22Rv1 (cell line): Measurements from ENCODE around the gene RPL28.

Experiments used
- ZFX ChIP-seq: fragments of 450-650 bp; IDR thresholded peaks from 2 replicates; pipeline ENCODE4 v1.6.1; 2017; ENCODE audit warnings: antibody characterized with exemption, borderline replicate concordance
- TF ChIP-seq, protein P1 (sequence below): fragments of 450-650 bp; IDR thresholded peaks from 2 replicates; pipeline ENCODE4 v1.5.1; 2017; ENCODE audit warnings: mild to moderate bottlenecking

GRCh38 chr19:55424518-55424917 is 38.8 kb downstream of the RPL28 start:
- TF ChIP-seq, protein P1, sequence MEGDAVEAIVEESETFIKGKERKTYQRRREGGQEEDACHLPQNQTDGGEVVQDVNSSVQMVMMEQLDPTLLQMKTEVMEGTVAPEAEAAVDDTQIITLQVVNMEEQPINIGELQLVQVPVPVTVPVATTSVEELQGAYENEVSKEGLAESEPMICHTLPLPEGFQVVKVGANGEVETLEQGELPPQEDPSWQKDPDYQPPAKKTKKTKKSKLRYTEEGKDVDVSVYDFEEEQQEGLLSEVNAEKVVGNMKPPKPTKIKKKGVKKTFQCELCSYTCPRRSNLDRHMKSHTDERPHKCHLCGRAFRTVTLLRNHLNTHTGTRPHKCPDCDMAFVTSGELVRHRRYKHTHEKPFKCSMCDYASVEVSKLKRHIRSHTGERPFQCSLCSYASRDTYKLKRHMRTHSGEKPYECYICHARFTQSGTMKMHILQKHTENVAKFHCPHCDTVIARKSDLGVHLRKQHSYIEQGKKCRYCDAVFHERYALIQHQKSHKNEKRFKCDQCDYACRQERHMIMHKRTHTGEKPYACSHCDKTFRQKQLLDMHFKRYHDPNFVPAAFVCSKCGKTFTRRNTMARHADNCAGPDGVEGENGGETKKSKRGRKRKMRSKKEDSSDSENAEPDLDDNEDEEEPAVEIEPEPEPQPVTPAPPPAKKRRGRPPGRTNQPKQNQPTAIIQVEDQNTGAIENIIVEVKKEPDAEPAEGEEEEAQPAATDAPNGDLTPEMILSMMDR: no peak
- TF ChIP-seq ZFX: no peak
